B cell (primary cell): ENCODE data around the gene TBK1. TPM values are rescaled to one million over a fixed set of nuclear protein-coding genes. Genes with fewer than 3 reads are reported as not detected.

Source experiments
- ATAC-seq: fragments of 200-7000 bp; cut with Tn5 transposase; one replicate; pipeline ENCODE4 v1.10.0; 2021; ENCODE audit warnings: low read depth, mild to moderate bottlenecking, moderate number of reproducible peaks, moderate library complexity
- CTCF ChIA-PET: fragments of 350-600 bp; sonication (Branson Sonifier 250); formaldehyde crosslinking; loops from one replicate; lab custom pipeline; 2021; ENCODE audit warnings: antibody characterized with exemption, inconsistent platforms; lab: Charles Lee
- POLR2A ChIA-PET: fragments of 350-600 bp; sonication (Branson Sonifier 250); formaldehyde crosslinking; loops from one replicate; lab custom pipeline; 2021; ENCODE audit warnings: antibody characterized with exemption; lab: Charles Lee
- DNase-seq: peaks from one replicate; pipeline ENCODE4 v3.0.0; 2013
- H2AFZ ChIP-seq: 2 replicates; pipeline ENCODE4 v1.6.1; 2012; ENCODE audit warnings: mild to moderate bottlenecking, low read depth, low read length; ENCODE audit not compliant: insufficient read depth, poor library complexity, severe bottlenecking
- H3K27ac ChIP-seq, 2 donors: 1 replicate in 1 of 2; 2 replicates in 1 of 2; pipeline ENCODE4 v1.5.1; 2012 to 2013; ENCODE audit warnings: low read length in 2 of 2, mild to moderate bottlenecking in 2 of 2, moderate library complexity in 1 of 2
- H3K27me3 ChIP-seq, 4 experiments: fragments of 200-600 bp in 1 of 4; sonication (generic) in 1 of 4; replicated peaks in 1 of 4; 1 replicate in 2 of 4; 2 replicates in 2 of 4; pipeline versions ENCODE4 v1.6.1 to v1.7.0; 2013 to 2016; ENCODE audit warnings: low read length in 3 of 4, mild to moderate bottlenecking in 2 of 4, mixed read lengths in 1 of 4, moderate library complexity in 1 of 4; ENCODE audit not compliant: insufficient read depth in 4 of 4, control insufficient read depth in 3 of 4; ENCODE audit errors: control extremely low read depth in 1 of 4
- H3K36me3 ChIP-seq, 2 experiments: replicated peaks in 1 of 2; 1 replicate in 1 of 2; 2 replicates in 1 of 2; pipeline versions ENCODE4 v1.6.1 to v1.7.1; 2013; ENCODE audit warnings: low read length in 1 of 2; ENCODE audit not compliant: insufficient read depth in 2 of 2, control insufficient read depth in 1 of 2; ENCODE audit errors: control extremely low read depth in 1 of 2, extremely low read depth in 1 of 2
- H3K4me1 ChIP-seq, 2 donors: fragments of 200-600 bp in 1 of 2; sonication (generic) in 1 of 2; 1 replicate in 1 of 2; 2 replicates in 1 of 2; pipeline versions ENCODE4 v1.5.1 to v1.6.1; 2013 to 2017; ENCODE audit warnings: low read length in 2 of 2; ENCODE audit not compliant: control insufficient read depth in 2 of 2, insufficient read depth in 2 of 2
- H3K4me2 ChIP-seq: replicated peaks from 2 replicates; pipeline ENCODE3; 2012; ENCODE audit warnings: mild to moderate bottlenecking, low read depth, low read length; ENCODE audit not compliant: poor library complexity, severe bottlenecking
- H3K4me3 ChIP-seq, 5 experiments: fragments of 200-600 bp in 1 of 5; sonication (generic) in 1 of 5; 1 replicate in 3 of 5; 2 replicates in 2 of 5; pipeline versions ENCODE4 v1.5.1 to v1.7.0; 2011 to 2016; ENCODE audit warnings: low read length in 4 of 5, mild to moderate bottlenecking in 4 of 5, low read depth in 2 of 5, control low read depth in 1 of 5, moderate library complexity in 1 of 5; ENCODE audit not compliant: insufficient read depth in 1 of 5; ENCODE audit errors: control extremely low read depth in 1 of 5, extremely low read depth in 1 of 5
- H3K79me2 ChIP-seq: fragments of 200-600 bp; sonication (generic); one replicate; pipeline ENCODE4 v1.6.0; 2016; ENCODE audit warnings: low read length; ENCODE audit not compliant: control insufficient read depth, insufficient read depth
- H3K9ac ChIP-seq: fragments of 200-600 bp; sonication (generic); 2 replicates; pipeline ENCODE4 v1.6.1; 2017; ENCODE audit warnings: mild to moderate bottlenecking, low read length, moderate library complexity
- H3K9me3 ChIP-seq, 3 donors: one replicate each; pipeline versions ENCODE4 v1.6.1 to v1.7.1; 2013; ENCODE audit warnings: low read length in 2 of 3; ENCODE audit not compliant: control insufficient read depth in 2 of 3, insufficient read depth in 1 of 3; ENCODE audit errors: control extremely low read depth in 1 of 3
- H4K20me1 ChIP-seq: 2 replicates; pipeline ENCODE4 v1.6.0; 2012; ENCODE audit warnings: mild to moderate bottlenecking, low read length; ENCODE audit not compliant: insufficient read depth, control insufficient read depth, poor library complexity, severe bottlenecking
- H3K27ac Mint-ChIP-seq: one replicate; pipeline ENCODE4 v1.8.0; 2021; ENCODE audit warnings: mixed read lengths
- H3K27me3 Mint-ChIP-seq: one replicate; pipeline ENCODE4 v1.8.0; 2021; ENCODE audit warnings: mixed read lengths
- H3K4me1 Mint-ChIP-seq: one replicate; pipeline ENCODE4 v1.8.0; 2021; ENCODE audit warnings: mixed read lengths
- H3K4me3 Mint-ChIP-seq: one replicate; pipeline ENCODE4 v1.8.0; 2021; ENCODE audit warnings: mixed read lengths
- H3K9me3 Mint-ChIP-seq: one replicate; pipeline ENCODE4 v1.8.0; 2022; ENCODE audit warnings: mixed read lengths; ENCODE audit not compliant: insufficient read depth
- CTCF ChIP-seq: fragments of 200-600 bp; IDR thresholded peaks from one replicate; pipeline ENCODE4 v1.8.0; 2022; ENCODE audit warnings: antibody characterized with exemption, mild to moderate bottlenecking
- EZH2 ChIP-seq: IDR thresholded peaks from 2 replicates; pipeline ENCODE4 v1.6.1; 2012; ENCODE audit warnings: borderline replicate concordance, low read depth, mild to moderate bottlenecking, moderate library complexity, low read length; ENCODE audit not compliant: insufficient read depth, poor library complexity, severe bottlenecking
- WGBS: methylation state at CpG from one replicate; pipeline ENCODE4 v1.1.5; 2013; ENCODE audit warnings: missing lambda C conversion rate; ENCODE audit not compliant: insufficient coverage; 5-methylcytosine and 5-hydroxymethylcytosine counted together
- intact Hi-C: fragments of 100-400 bp; cut with micrococcal nuclease; formaldehyde crosslinking; loops from one replicate; pipeline ENCODE4 v1.10.0; 2022
- polyA plus RNA-seq: library from polyadenylated mRNA; depleted of rRNA; stranded (reverse); fragments of >200 nt; gene quantifications from 2 replicates; pipeline ENCODE4 v1.2.3, GENCODE V29; 2012
- total RNA-seq, 2 donors: library from RNA; stranded (reverse); fragments of 120-200 nt in 1 of 2; gene quantifications; 1 replicate in 1 of 2; 2 replicates in 1 of 2; pipeline versions ENCODE4 v1.2.3 to v1.2.4, GENCODE V29; 2013 to 2022

TBK1 gene
- total and polyA plus RNA-seq, 2 donors (not counting 1 experiment from before 2014, with no cell fraction given), result 10.4 to 46.9 TPM

- Histone ChIP-seq H3K79me2 (peaks cover 7% of the 10 kb centered on the region), H4K20me1 (no peaks in the 10 kb centered on the region), H3K4me2 (no peak overlapping the region), H3K4me1 (no peaks in the 10 kb centered on the region), H2AFZ (no peak overlapping the region), H3K27me3 (no peaks in the 10 kb centered on the region), H3K4me3 (no peak overlapping the region), H3K27ac (no peak overlapping the region), H3K9me3 (peaks cover 0 to 1% (median under 1%) of the 10 kb centered on the region in 3 donors), H3K9ac (no peak overlapping the region), H3K36me3 (peaks cover 23 to 62% of the 10 kb centered on the region in 2 experiments)
- DNase-seq (no peak), ATAC-seq (no peak)
- no CpG with 5 or more reads among the region's 2 CpGs for WGBS
- ChIA-PET CTCF (no interaction called here), POLR2A (no interaction called here)
- Mint-ChIP-seq H3K4me1 (no peaks in the 10 kb centered on the region), H3K9me3 (no peaks in the 10 kb centered on the region), H3K4me3 (no peak overlapping the region), H3K27ac (peak overlapping the region; percentile 2), H3K27me3 (no peaks in the 10 kb centered on the region)
- intact Hi-C loops, result no loop called here
- TF ChIP-seq CTCF (no peak), EZH2 (no peak)
Observed at GRCh38 chr12:64469455-64470142, 17.7 kb downstream of the TBK1 start.

GRCh38 chr12:64470495-64470894 lies 18.6 kb downstream of the TBK1 start:
- intact Hi-C loops, result no loop called here
- Histone ChIP-seq H3K36me3 (peaks cover 27 to 58% of the 10 kb centered on the region in 2 experiments), H4K20me1 (no peaks in the 10 kb centered on the region), H3K9me3 (peaks cover under 1 to 4% (median 1%) of the 10 kb centered on the region in 3 donors), H3K27me3 (no peaks in the 10 kb centered on the region), H3K79me2 (peaks cover 7% of the 10 kb centered on the region), H3K4me2 (no peak overlapping the region), H3K9ac (no peak overlapping the region), H3K4me3 (no peak overlapping the region), H3K4me1 (no peaks in the 10 kb centered on the region), H3K27ac (no peak overlapping the region), H2AFZ (no peak overlapping the region)
- no peak overlapping the region for H3K4me3 Mint-ChIP-seq
- no peaks in the 10 kb centered on the region for H3K4me1 Mint-ChIP-seq
- H3K27me3 Mint-ChIP-seq, result no peaks in the 10 kb centered on the region
- H3K27ac Mint-ChIP-seq, result no peak overlapping the region
- DNase-seq (no peak), ATAC-seq (no peak)
- no peak for TF ChIP-seq EZH2
- TF ChIP-seq CTCF, result no peak
- WGBS, result 100% methylated on average over 1 of the region's 2 CpGs
- POLR2A ChIA-PET, result no interaction called here
- CTCF ChIA-PET, result no interaction called here
- no peaks in the 10 kb centered on the region for H3K9me3 Mint-ChIP-seq
